Esophagus muscularis mucosa (tissue), 3 donors: ENCODE data around the gene DOCK7.

Experiments used
- CTCF ChIP-seq, 3 experiments: fragments of 200-600 bp in 2 of 3; fragments of 450-650 bp in 1 of 3; sonication (generic) in 2 of 3; IDR thresholded peaks; one replicate each; pipeline ENCODE4 v1.5.1; 2017 to 2019; ENCODE audit warnings: antibody characterized with exemption in 3 of 3, mild to moderate bottlenecking in 2 of 3, moderate library complexity in 1 of 3
- POLR2AphosphoS5 ChIP-seq, 2 donors: sonication (generic); formaldehyde crosslinking; IDR thresholded peaks; one replicate each; pipeline ENCODE4 v1.6.1; 2017; ENCODE audit warnings: antibody characterized with exemption in 2 of 2

- TF ChIP-seq CTCF (IDR thresholded peaks at IDR 0.05) = no peak
- TF ChIP-seq POLR2AphosphoS5 (IDR thresholded peaks at IDR 0.05) = no peak
Observed at GRCh38 chr1:62628506-62628905, 59.7 kb downstream of the DOCK7 start.
